OCI-LY3 (cell line): Measurements from ENCODE around the gene CTBP2.

ENCODE experiments used
- H2AFZ ChIP-seq: fragments of 200-600, 300-600 bp; shearing (Covaris generic); 2 replicates; pipeline ENCODE4 v1.6.0; 2014; ENCODE audit warnings: antibody characterized with exemption, low read depth, low read length
- H3K27ac ChIP-seq: fragments of 200-600, 300-600 bp; sonication (generic); 2 replicates; pipeline ENCODE4 v1.5.1; 2014; ENCODE audit warnings: mild to moderate bottlenecking, low read length, moderate library complexity, mixed read lengths
- H3K27me3 ChIP-seq: fragments of 200-600, 300-600 bp; sonication (generic); 2 replicates; pipeline ENCODE4 v1.6.1; 2014; ENCODE audit warnings: low read depth, low read length, mixed read lengths
- H3K36me3 ChIP-seq: fragments of 200-600, 300-600 bp; sonication (generic); replicated peaks from 2 replicates; pipeline ENCODE3; 2014; ENCODE audit warnings: low read depth, low read length, mixed read lengths
- H3K4me1 ChIP-seq: fragments of 300-600, 200-600 bp; sonication (generic); 2 replicates; pipeline ENCODE4 v1.6.1; 2014; ENCODE audit warnings: low read length, mixed read lengths
- H3K4me2 ChIP-seq: fragments of 200-600, 300-600 bp; sonication (generic); 2 replicates; pipeline ENCODE4 v1.6.1; 2014; ENCODE audit warnings: low read length, mixed read lengths
- H3K4me3 ChIP-seq: fragments of 300-600, 200-600 bp; sonication (generic); 2 replicates; pipeline ENCODE4 v1.5.1; 2014; ENCODE audit warnings: antibody characterized with exemption, mild to moderate bottlenecking, low read length, moderate library complexity
- H3K79me2 ChIP-seq: fragments of 300-600, 200-600 bp; shearing (Covaris generic); 2 replicates; pipeline ENCODE4 v1.6.1; 2014; ENCODE audit warnings: mild to moderate bottlenecking, low read length, mixed read lengths
- H3K9ac ChIP-seq: fragments of 300-600, 200-600 bp; shearing (Covaris generic); 2 replicates; pipeline ENCODE4 v1.6.0; 2014; ENCODE audit warnings: mild to moderate bottlenecking, low read length, moderate library complexity
- H3K9me3 ChIP-seq: fragments of 200-600, 300-600 bp; shearing (Covaris generic); 2 replicates; pipeline ENCODE4 v1.6.1; 2014; ENCODE audit warnings: low read length, mixed read lengths; ENCODE audit not compliant: insufficient read depth
- H4K20me1 ChIP-seq: fragments of 200-600, 300-600 bp; sonication (generic); 2 replicates; pipeline ENCODE4 v1.6.1; 2016; ENCODE audit warnings: low read length, mixed read lengths; ENCODE audit not compliant: insufficient read depth
- EZH2phosphoT487 ChIP-seq: fragments of 200-600 bp; shearing (Covaris generic); IDR thresholded peaks from 2 replicates; pipeline ENCODE4 v1.6.1; 2018; ENCODE audit warnings: antibody characterized with exemption, mixed run types, low read depth
- TF ChIP-seq, protein P1 (sequence below): fragments of 200-600, 300-600 bp; sonication (generic); IDR thresholded peaks from 2 replicates; pipeline ENCODE4 v1.5.1; 2014; ENCODE audit warnings: antibody characterized with exemption, low read length, low read depth

The CTBP2 gene

DNA sequence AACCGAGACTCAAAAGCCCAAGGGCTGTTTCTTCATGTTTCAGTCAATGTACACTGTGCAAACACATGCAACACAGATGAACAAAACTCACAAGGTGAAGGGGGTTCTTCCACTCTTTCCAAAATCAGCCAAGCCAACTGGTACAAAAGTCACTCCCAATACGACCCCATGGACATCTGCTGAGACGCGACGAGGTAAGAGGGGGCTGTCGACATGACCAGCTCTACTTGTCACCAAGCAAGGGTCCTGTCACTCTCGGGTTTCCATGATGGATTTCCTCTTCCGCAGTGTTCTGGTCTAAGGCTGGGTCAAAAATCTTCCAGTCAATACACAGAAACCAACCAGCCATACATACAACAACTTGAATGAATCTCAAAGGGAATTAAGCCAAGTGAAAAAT lies 37.8 kb downstream of the CTBP2 start:
- H4K20me1 ChIP-seq = no peaks in the 10 kb centered on the region
- H3K36me3 ChIP-seq = no peaks in the 10 kb centered on the region
- no peaks in the 10 kb centered on the region for H3K79me2 ChIP-seq
- no peak overlapping the region for H2AFZ ChIP-seq
- no peak overlapping the region for H3K27ac ChIP-seq
- no peaks in the 10 kb centered on the region for H3K9me3 ChIP-seq
- H3K4me2 ChIP-seq = no peak overlapping the region
- no peak overlapping the region for H3K9ac ChIP-seq
- H3K4me3 ChIP-seq = no peak overlapping the region
- 0 out of 2 replicates have a peak, but pooled peaks cover 8% of the 10 kb centered on the region for H3K27me3 ChIP-seq
- H3K4me1 ChIP-seq = no peaks in the 10 kb centered on the region
- TF ChIP-seq, protein P1, sequence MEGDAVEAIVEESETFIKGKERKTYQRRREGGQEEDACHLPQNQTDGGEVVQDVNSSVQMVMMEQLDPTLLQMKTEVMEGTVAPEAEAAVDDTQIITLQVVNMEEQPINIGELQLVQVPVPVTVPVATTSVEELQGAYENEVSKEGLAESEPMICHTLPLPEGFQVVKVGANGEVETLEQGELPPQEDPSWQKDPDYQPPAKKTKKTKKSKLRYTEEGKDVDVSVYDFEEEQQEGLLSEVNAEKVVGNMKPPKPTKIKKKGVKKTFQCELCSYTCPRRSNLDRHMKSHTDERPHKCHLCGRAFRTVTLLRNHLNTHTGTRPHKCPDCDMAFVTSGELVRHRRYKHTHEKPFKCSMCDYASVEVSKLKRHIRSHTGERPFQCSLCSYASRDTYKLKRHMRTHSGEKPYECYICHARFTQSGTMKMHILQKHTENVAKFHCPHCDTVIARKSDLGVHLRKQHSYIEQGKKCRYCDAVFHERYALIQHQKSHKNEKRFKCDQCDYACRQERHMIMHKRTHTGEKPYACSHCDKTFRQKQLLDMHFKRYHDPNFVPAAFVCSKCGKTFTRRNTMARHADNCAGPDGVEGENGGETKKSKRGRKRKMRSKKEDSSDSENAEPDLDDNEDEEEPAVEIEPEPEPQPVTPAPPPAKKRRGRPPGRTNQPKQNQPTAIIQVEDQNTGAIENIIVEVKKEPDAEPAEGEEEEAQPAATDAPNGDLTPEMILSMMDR = no peak
- no peak for TF ChIP-seq EZH2phosphoT487

DNA sequence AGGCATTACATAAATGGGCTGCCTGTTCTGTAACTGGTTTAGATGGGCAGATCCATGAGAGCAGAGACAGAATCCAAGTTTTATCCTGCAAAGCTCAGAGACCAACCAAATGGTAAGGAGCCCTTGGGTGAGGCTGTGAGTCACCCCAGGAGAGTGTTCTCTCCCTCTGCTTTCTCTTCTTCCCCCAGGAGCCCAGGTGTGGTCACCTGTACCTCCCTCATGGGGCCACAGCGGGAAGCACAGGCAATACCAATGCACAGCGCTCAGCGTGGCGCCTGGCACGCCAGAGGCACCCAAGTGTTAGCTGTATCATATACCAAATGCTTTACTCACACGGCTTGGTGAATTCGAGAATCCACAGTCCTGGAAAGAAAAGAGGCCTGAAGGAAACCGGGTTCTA lies 39.4 kb downstream of the CTBP2 start:
- Histone ChIP-seq H3K79me2 (no peaks in the 10 kb centered on the region), H3K9ac (no peak overlapping the region), H2AFZ (no peak overlapping the region), H3K4me2 (no peak overlapping the region), H3K27me3 (0 out of 2 replicates have a peak, but pooled peaks cover 8% of the 10 kb centered on the region), H3K9me3 (no peaks in the 10 kb centered on the region), H4K20me1 (no peaks in the 10 kb centered on the region), H3K4me3 (no peak overlapping the region), H3K4me1 (no peaks in the 10 kb centered on the region), H3K27ac (no peak overlapping the region), H3K36me3 (no peaks in the 10 kb centered on the region)
- TF ChIP-seq EZH2phosphoT487 = no peak
- TF ChIP-seq, protein P1 = no peak

DNA sequence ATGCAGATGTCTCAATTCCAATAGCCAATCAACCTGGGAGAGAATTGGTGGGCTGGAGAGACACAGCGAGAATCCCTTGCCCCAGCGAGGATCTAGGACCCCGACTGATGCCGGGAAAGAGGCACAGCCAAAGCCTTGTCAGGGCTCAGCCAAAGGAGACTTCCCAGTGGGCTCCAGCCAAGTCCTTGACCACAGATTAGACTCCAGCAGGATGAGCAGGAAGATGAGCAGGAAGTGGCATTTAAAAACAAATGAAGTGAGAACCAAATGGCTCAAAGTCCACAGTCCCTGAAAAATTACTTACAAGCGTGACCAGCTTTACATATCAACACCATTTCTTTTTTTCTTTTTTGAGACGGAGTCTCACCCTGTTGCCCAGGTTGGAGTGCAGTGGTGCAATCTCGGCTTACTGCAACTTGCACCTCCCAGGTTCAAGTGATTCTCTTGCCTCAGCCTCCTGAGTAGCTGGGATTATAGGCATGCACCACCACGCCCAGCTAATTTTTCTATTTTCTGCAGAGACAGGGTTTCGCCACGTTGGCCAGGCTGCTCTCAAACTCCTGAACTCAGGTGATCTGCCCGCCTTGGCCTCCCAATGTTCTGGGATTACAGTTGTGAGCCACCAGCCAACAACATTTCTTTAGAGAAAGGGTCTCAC lies 40.2 kb downstream of the CTBP2 start:
- Histone ChIP-seq H3K27me3 (0 out of 2 replicates have a peak, but pooled peaks cover 5% of the 10 kb centered on the region), H3K79me2 (no peaks in the 10 kb centered on the region), H3K9ac (no peak overlapping the region), H3K27ac (no peak overlapping the region), H2AFZ (no peak overlapping the region), H3K4me1 (no peaks in the 10 kb centered on the region), H3K9me3 (no peaks in the 10 kb centered on the region), H4K20me1 (no peaks in the 10 kb centered on the region), H3K36me3 (no peaks in the 10 kb centered on the region), H3K4me2 (no peak overlapping the region), H3K4me3 (no peak overlapping the region)
- TF ChIP-seq, protein P1 = no peak
- no peak for TF ChIP-seq EZH2phosphoT487

DNA sequence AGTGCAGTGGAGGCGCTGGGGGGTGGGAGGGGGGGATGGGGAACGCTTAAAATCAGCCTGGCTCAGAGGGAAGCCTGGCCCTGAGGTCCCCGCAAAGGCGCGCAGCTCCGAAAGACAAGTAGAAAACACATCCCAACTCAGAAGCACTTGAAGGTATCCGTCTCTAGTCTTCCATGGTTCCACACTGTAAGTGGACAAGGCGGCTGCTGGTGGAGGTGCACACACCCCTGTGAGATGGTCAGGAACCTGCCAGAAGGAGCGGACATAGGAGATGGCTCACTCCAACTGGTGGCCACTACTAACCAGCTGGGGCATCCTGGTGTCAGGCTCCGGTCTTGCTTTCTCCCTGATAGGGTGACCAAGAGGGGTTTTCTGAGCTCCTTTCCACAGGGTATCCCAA lies 41.7 kb downstream of the CTBP2 start:
- Histone ChIP-seq H3K4me3 (no peak overlapping the region), H4K20me1 (no peaks in the 10 kb centered on the region), H3K27me3 (0 out of 2 replicates have a peak, but pooled peaks cover 4% of the 10 kb centered on the region), H3K27ac (no peak overlapping the region), H3K79me2 (no peaks in the 10 kb centered on the region), H3K36me3 (no peaks in the 10 kb centered on the region), H3K4me2 (no peak overlapping the region), H3K9ac (no peak overlapping the region), H2AFZ (no peak overlapping the region), H3K4me1 (no peaks in the 10 kb centered on the region), H3K9me3 (no peaks in the 10 kb centered on the region)
- no peak for TF ChIP-seq EZH2phosphoT487
- TF ChIP-seq, protein P1 = no peak
